NCI-H526 (cell line): ENCODE measurements around the gene STK26.
A peak's percentile ranks its signal among the peaks of the same experiment; 100 is the strongest.
"Not testable (repeated sequence)": the region's sequence is repeated elsewhere in the genome, so short reads cannot be mapped to it uniquely, and the experiment has no call there.

Experiments
- DNase-seq, 2 experiments: peaks; one replicate each; lab custom pipeline; 2025; lab: John Stamatoyannopoulos, UW

Gene STK26

DNA sequence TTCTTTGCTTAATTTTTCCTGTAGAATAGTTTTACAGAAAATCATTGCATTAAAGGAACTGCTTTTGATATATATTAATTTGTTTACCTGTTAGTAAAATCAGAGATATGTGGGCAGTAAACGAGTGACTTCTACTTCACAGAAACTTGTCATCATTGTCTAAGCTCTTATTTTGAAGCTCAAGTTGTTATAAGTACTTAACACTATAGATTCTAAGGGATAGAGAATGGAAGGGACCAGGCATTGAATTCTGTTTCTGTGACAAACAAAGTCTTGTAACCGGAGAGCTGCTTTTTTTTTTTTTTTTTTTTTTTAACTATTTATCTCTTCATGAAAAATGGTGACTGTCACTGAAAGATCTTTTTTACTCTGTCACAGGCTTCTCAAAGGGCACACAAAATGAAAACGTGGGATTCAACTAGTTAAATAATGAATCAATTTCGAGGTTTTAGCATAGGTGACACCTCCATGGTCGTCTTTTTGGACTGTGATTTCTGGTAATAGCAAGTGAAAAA lies 14.4 kb downstream of the STK26 start:
- DNase-seq: no peak

DNA sequence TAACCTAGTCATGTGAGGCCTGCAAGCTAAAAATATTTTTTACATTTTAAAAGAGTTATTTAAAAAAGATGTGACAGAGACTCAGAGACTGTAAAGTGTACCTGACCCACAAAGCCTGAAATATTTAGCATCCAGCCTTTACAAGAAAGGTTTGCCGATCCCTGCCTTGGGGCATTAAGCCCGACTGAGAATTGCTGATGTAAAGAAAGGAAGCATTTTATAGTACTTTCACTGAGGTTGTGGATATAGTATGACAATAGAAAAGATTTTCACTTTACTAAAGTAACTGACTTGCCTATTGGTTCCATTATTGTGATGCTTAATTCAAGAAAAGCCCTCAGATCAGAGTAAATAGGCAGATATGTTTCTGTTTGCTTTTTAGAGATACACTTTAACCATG lies 17.0 kb downstream of the STK26 start:
- no peak for DNase-seq

DNA sequence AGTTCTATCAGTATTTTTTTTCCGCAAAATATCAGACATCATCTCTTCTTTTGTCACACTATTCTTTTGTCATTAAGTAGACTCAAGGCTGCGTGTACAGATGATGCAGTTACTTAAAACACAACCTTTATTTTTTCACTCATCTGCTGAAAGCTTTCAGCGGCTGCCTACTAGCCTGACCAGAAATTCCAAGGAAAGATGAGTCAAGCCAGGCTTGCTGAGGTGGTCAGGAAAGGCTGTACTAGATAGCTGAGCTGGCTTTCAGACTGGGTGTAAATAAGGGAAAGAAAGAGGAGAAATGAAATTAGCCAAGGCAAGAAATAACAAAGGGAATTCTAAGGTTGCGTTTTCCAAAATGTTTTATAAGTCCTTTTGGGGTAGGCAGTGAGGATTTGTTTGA lies 17.9 kb downstream of the STK26 start:
- DNase-seq: no peak

DNA sequence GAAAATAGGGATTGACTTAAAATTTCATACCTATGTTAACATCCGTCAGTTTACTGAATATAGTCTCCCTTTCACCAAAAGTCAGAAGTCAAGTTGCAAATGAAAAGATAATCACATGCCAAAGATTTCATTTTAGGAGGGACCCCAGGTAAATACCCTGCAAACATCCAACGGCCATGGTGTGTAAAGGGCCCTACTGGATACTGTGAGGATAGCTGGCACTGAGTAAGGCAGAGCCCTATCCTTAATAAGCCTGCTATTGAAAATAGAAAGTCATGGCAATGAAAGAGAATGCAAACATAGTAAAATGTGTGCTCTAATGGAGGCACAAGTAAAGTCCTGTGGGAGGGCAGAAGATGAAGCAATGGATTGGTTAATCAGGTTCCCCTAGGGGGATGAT lies 20.9 kb downstream of the STK26 start:
- DNase-seq: peak in 1 of 2 experiments; percentile 2

DNA sequence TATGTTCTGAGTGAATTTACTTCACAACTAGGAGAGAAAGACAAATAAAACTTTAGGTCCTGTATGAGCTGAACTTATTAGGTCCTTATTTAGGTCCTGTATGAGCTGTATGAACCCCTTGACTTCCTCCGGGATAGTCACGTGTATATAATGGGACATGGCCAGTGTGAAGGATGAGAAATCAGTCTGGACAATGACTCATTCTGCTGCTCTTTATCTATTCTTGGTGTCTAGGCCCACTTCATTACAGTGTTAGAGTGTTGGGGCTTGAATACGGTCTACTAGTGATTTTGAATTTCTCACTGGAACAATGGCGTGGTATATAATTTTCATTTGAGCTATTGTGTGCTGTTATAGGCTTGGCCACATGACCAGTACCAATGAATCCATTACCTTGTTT lies 21.9 kb downstream of the STK26 start:
- no peak for DNase-seq

DNA sequence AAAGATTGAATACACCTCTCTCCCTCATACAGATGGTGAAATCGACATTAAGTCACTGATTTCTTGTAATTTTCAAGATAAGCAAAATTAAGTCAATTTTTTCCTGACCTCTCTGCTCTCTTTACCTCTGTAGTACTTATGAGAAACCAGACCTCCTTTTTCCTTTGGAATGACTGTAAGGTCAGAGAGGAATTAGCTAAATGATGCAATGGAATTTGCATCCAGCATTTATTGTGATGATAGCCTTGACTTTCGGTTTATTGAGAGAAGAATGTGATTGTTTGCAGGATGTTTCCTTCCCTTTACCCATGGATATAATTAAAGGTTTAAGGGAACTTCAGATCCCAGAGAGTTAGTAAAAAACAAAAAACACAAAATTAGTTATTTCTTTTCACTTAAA lies 22.4 kb downstream of the STK26 start:
- no peak for DNase-seq

DNA sequence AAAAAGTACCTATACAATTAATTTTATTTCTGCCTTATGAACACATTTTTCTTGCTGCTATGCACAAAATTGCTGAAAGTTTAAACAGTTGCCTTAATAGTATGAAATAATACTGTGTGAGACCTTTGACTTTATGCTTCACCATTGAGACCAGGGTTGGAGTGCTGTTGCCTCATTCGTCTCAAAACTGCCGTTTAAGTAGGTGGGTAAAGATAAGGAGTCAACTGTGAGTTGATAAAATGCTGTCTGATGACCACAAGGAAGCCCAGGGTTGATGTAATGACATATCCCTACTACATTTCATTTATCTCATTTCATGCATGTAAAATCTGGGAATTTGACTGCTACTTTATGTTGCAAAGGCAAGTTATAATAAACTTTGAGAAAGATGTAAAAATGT lies 23.4 kb downstream of the STK26 start:
- no peak for DNase-seq

DNA sequence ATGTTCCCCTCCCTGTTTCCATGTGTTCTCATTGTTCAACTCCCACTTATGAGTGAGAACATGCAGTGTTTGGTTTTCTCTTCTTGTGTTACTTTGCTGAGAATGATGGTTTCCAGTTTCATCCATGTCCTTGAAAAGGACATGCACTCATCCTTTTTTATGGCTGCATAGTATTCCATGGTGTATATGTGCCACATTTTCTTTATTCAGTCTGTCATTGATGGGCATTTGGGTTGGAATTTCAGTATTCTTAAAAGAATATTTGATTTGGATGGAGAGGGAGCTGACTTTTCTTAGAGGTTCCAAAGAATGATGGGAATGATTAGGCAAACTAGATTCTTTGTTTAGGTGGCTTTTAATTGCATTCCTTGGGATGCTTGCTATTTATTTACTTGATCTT lies 28.7 kb downstream of the STK26 start:
- DNase-seq: not testable (repeated sequence)

DNA sequence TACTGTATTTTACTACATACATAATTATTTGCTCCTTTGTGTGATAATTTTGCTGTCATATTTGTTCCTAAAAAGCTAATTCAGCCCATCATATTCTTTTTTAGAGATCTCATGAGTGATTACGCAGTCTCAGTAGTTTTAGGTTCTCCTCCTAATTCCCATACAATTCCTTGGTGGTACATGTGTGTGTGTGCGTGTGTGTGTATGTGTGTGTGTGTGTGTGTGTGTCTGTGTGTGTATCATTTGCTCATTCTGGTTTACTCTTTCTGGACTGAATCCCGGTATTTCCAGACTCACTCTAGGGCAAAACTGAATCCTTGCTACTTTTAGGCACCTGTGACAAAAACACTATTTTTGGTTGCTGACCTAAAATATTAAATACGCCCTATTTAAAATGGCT lies 34.9 kb downstream of the STK26 start:
- no peak for DNase-seq

DNA sequence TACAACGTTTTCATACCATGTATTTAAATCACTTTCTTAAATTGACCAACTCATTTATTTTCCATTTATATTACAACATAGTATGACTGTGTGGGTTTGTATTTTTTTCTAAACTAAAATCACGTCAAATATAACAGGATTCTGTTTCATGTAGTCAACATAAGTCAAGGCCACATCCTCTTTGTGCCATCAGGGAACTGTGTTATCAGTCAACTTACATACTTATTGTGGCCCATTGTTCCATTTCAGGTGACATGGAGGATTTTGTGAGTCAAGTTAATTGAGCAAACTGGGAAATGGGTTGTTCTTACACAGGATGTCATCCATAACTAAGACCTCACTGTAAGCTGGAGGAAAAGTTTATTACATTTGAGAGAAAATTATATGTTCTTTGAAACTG lies 35.9 kb downstream of the STK26 start:
- no peak for DNase-seq

DNA sequence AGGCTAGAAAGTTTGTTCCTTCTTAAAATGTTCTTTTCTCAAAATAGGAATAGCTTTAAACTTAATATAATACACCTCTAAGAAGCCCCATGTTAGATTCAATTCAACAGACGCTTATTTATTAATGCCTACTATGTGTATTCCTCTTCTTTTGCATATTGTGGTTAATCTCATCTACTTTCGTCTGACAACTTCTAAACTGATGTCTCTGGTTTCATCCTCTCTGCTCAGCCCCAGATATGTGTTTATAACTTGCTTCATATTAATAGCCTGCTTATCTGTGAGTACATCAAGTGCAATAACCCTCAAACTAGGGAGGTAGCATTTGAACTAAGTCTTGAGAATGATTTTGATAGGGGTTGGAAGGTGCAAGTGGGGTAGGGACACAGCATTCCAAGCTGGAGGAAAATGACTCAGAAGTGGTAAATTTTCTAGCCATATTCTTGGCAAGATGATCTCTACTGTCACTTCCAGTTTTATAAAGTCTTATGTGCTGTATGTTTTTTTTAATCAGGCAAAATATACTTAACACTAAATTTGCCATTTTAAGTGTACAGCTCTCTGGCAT lies 37.0 kb downstream of the STK26 start:
- DNase-seq: peak; percentile 1 to 15

DNA sequence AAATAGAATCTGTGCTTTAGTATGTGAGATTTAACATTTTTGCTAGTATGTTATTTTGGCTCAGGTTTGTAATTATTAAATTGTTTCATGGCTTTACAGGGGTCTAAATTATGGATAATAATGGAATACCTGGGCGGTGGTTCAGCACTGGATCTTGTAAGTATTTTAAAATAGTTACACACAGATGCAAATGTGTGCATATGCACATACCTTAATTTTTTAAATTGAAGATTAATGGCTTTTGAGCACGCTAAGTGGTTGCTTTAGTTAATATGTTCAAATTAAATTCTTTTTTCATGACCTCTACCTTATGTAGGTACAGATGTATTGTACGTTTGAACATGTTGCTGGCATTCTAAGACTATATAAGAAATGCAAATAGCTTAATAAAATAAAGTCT lies 40.2 kb downstream of the STK26 start:
- DNase-seq: no peak

DNA sequence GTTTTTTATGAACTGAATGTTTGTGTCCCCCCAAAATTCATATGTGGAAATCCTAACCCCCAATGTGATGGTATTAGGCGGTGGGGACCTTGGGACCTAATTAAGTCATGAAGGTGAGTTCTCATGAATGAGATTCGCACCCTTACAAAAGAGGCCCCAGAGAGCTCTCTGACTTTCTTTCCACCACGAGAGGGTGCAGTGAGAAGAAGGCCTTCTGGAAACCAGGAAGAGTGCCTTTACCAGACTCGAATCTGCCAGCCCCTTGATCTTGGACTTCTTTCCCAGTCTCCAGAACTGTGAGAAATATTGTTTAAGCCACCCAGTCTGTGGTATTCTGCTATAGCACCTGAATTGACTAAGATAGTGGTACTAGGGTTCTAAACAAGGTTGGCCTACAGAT lies 40.8 kb downstream of the STK26 start:
- DNase-seq: no peak

DNA sequence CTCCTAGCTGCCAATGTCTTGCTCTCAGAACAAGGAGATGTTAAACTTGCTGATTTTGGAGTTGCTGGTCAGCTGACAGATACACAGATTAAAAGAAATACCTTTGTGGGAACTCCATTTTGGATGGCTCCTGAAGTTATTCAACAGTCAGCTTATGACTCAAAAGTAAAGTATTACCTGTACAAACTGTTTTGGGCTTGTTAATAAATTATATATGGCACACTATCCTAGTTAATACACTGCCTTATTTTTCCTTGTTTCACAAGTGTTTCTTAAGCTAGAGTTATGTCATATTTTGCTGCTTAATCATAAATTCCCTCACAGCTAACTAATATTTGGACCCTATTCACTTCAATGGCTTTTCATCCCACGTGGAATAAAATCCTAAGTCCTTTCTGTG lies 45.3 kb downstream of the STK26 start:
- DNase-seq: no peak

DNA sequence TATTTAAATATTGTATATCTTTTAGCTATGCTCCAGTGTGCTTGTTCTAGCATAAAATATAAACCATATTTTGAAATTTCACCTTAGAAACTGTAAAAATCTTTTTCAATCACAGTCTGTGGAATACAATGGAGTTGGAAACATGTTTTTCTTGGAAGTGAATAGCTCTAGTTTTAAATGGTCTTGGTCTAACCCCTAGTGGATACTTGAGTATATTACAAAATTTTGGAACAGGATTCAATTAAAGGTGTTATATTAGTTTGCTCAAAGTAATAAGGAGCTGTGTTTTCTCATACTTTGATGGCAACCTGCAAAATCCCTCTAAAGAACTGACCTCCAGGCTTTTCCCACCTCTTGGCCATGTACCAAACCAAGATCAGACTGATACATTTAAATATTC lies 48.2 kb downstream of the STK26 start:
- peak in 1 of 2 experiments; percentile 22 for DNase-seq

DNA sequence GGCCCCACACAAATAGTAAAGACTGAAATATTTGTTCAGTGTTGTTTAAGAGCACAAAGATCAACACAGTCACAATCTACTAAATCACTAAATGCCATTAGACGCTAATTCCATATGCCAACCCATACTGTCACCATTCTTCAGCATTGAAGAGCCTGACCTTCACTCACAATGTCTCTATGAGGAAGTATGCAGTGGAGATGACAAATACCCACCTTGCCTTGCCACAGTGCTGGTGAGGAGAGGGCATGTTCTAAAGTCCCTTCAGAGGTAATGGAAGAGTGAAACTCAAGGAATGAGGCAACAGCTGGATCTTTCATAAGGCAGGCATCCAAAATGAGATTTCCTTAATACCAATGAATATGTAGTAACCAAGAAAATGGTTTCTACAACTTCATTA lies 54.3 kb downstream of the STK26 start:
- no peak for DNase-seq

DNA sequence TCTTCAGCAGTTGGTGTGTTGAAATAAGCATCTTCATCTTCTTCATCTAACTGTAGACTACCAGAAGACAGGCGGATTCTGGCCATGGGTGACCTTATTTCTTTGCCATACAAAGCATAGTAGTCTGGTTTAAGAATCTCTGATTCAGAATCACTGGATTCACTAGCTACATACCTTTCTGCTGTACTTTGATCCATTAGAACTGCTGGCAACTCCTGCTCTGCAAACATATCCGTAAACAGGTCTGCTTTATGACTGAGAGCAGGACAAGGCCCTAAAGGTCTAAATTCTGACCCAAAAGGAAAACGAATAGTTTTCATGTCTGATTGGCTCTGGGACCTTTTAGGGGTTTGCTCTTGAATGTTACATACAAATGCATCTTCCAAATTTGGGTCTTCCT lies 54.8 kb downstream of the STK26 start:
- DNase-seq: no peak

DNA sequence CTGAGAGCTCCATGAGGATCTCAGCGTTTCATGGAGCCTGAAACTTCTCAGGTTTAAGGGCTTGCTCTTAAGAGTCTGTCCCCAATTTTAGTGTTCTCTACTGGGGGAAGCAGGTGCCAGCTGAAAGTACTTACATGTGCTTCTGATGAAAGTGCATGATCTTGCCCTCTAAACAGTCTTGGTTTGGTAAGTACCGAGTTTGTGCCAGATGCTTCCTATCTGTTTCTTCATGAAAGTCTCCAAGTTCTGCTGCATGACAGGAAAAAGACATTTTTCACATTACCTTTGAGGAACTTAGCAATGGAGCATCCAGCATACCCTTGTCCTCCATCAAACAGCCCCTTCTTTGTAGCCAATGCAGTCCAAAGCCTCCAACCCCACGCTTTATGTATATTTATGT lies 62.7 kb downstream of the STK26 start:
- no peak for DNase-seq

DNA sequence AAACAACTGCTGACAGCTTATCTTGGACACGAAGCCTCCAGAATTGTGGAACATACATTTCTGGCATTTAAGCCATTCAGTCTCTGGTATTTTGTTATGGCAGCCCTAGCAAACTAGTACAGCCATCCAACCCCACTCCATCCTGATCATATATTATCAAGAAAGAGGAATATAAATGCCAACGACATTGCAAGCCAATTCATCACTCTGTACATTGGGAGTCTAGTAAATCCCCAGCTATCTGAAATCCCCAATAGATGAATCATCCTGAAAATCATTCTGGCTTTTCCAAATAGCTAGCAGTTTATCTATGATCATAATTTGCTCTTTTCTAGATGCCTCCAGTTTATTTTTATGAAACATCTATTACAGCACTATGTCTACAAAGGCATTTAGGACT lies 63.6 kb downstream of the STK26 start:
- DNase-seq: no peak

DNA sequence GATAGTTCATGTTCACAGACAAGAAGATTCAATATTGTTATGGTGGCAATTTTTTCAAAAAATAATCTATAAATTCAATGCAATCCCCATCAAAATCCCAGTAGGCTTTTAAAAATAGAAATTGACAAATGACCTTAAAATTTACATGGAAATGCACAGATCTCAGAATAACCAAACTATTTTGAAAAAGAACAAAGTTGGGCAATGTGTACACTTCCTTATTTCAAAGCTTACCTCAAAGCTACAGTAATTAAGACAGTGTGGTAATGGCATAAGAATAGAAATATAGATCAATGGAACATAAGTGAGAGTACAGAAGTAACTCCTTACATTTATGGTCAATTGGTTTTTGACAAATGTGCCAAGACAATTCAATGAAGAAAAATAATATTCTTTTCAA lies 65.8 kb downstream of the STK26 start:
- DNase-seq: no peak

DNA sequence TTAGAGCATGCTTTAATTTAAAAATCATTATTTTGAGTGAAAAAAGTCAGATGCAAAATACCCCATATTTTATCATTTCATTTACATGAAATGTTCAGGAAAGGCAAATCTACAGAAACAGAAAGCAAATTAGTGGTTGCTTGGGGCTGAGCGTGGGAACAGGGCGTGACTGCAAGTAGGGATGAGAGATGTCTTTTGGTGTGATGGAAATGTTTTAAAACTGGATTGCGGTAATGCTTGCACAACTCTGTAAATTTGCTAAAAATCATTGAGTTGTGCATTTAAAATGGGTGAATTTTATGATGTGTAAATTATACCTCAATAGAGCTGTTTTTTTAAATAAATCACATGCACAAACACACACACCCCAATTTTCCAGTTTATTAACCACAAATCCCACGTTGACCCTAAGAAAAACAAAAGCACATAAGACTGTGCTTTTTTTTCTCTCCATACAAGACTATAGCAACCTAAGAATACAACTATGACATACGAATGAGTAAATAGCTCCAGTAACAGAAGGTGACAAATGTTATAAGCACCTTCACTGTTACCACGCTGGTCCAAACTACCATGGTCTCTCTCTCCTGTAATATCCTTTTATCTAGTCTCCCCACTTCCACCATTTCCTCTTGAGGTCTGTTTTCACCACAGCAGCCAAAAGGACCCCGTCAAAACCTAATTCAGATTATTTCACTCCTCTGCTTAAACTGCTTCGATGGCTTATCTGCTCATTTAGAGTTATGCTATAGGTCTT lies 67.5 kb downstream of the STK26 start:
- peak in 1 of 2 experiments; percentile 16 for DNase-seq

DNA sequence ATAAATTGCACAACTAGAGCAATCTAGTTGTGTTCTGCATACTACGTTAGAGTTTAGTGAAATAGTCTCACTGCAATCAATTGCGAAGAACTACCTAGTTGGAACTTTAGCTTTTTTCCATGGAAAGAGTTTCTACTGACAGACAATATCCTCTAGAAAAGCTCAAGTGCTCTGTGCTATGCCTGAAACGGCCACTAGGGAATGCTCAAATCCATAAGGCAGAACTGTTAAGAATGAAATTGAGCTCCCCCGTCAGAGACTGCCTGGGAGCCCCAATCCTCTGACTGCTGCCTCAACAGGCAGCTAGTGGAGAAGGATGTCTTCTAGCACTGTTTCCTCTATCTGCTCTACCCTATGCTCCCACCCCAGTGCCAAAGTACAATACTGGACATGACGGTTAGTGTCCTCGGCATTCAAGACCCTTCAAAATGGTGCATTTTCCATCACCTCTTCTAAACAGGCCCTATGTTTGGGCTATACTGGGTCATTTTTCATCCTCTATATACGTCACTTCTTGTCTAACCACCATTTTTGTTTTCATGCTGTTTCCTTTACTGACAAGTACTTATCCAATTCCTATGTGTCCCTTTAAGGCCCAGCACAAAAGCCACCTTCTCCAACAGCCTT lies 69.5 kb downstream of the STK26 start:
- DNase-seq: peak; percentile 14 to 80

DNA sequence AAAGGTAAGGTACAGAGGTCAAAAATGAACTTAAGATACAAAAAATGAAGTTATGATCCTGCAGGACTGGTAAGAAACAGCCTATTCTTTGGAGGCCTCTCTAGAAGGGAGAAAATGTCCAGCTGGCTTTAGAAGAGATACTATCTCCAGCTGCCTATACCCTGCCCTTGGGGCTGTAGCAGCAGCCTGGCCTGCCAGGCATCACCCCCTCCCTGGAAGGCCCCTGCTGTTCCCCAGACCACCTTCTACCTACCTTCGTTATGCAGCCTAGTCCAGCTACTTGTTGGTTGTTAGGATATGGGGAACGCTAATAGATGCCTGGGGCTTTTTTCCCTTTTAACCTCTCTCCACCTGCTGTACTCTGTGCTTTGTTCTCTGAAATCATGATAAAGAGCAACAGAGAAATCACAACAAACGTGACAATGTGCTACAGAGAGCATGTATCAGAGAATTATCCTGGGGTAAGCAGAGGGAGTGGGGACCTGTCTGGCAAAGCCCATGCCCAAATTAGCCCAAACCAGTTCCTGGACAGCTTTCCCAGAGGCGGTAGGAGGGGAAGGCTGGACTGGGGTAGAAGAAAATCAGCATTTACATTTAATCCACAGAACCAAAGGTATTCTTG lies 70.2 kb downstream of the STK26 start:
- no peak for DNase-seq
